Esophagus squamous epithelium (tissue), 5 donors: Measurements from ENCODE around the gene RFC5. TPM values are rescaled to one million over a fixed set of nuclear protein-coding genes. Genes with fewer than 3 reads are reported as not detected.
A peak's percentile ranks its signal among the peaks of the same experiment; 100 is the strongest.

Experiments
- DNase-seq: peaks from one replicate; lab custom pipeline; 2025; lab: John Stamatoyannopoulos, UW
- H3K27ac ChIP-seq, 4 donors: fragments of 200-600 bp; sonication (generic); one replicate each; pipeline ENCODE4 v1.5.1; 2016 to 2019; ENCODE audit warnings: mild to moderate bottlenecking in 1 of 4
- H3K27me3 ChIP-seq, 4 donors: fragments of 200-600 bp; sonication (generic); 1 replicate in 3 of 4; 2 replicates in 1 of 4; pipeline versions ENCODE4 v1.5.1 to v1.6.0; 2017 to 2021; ENCODE audit warnings: antibody characterized with exemption in 1 of 4
- H3K36me3 ChIP-seq, 3 donors: fragments of 200-600 bp; sonication (generic); one replicate each; pipeline ENCODE4 v1.5.1; 2016 to 2019
- H3K4me1 ChIP-seq, 3 donors: fragments of 200-600 bp; sonication (generic); one replicate each; pipeline ENCODE4 v1.5.1; 2017 to 2019
- H3K4me3 ChIP-seq, 4 donors: fragments of 200-600 bp; sonication (generic); 1 replicate in 3 of 4; 2 replicates in 1 of 4; pipeline ENCODE4 v1.5.1; 2016 to 2019; ENCODE audit warnings: mild to moderate bottlenecking in 2 of 4, moderate library complexity in 1 of 4
- H3K9me3 ChIP-seq, 3 donors: fragments of 200-600 bp; sonication (generic); one replicate each; pipeline ENCODE4 v1.5.1; 2016 to 2019
- CTCF ChIP-seq, 6 experiments: fragments of 450-650 bp in 4 of 6; fragments of 200-600 bp in 2 of 6; sonication (generic) in 2 of 6; IDR thresholded peaks; one replicate each; pipeline ENCODE4 v1.5.1; 2016 to 2019; ENCODE audit warnings: antibody characterized with exemption in 6 of 6, mild to moderate bottlenecking in 4 of 6, moderate library complexity in 4 of 6
- POLR2A ChIP-seq, 4 donors: fragments of 450-650 bp; IDR thresholded peaks; one replicate each; pipeline ENCODE4 v1.6.1; 2017; ENCODE audit warnings: antibody characterized with exemption in 4 of 4, mild to moderate bottlenecking in 4 of 4, moderate library complexity in 3 of 4
- WGBS, 2 donors: methylation state at CpG; one replicate each; pipeline ENCODE4 v1.1.5; 2018; 5-methylcytosine and 5-hydroxymethylcytosine counted together
- intact Hi-C: fragments of 100-400 bp; cut with DNase I; formaldehyde crosslinking; loops from one replicate; pipeline ENCODE4 v1.15.0; 2022
- total RNA-seq, 4 donors: library from RNA; depleted of rRNA; stranded (reverse); fragments of >200 nt; gene quantifications; one replicate each; pipeline ENCODE4 v1.1.0, GENCODE V29; 2016
- donor health status: DM: yes; HTN: yes; CAD: no.

RFC5 gene
- total RNA-seq, 4 donors from 2014 or later: 11.5 to 32.2 (median 19.1) TPM

GRCh38 chr12:118044075-118044474 is 27.6 kb downstream of the RFC5 start:
- 67 to 81% methylated on average over 1 to 2 of the region's 2 CpGs for WGBS, 2 donors
- H3K27me3 ChIP-seq: no peaks in the 10 kb centered on the region
- H3K4me3 ChIP-seq: no peak overlapping the region
- H3K27ac ChIP-seq: no peak overlapping the region
- TF ChIP-seq POLR2A (IDR thresholded peaks at IDR 0.05) (no peak), CTCF (IDR thresholded peaks at IDR 0.05) (no peak)
- no peaks in the 10 kb centered on the region for H3K4me1 ChIP-seq
- H3K9me3 ChIP-seq: no peaks in the 10 kb centered on the region
- peaks cover 20 to 97% (median 36%) of the 10 kb centered on the region in 3 donors for H3K36me3 ChIP-seq
- DNase-seq: no peak
- intact Hi-C loops: no loop called here

- 91 to 98% methylated on average over 7 of the region's 8 CpGs for WGBS, 2 donors
Measured at GRCh38 chr12:118044577-118044976, 28.1 kb downstream of the RFC5 start.

GRCh38 chr12:118046430-118046829 is 29.9 kb downstream of the RFC5 start:
- 93% methylated on average over 4 of the region's 4 CpGs for WGBS, 2 donors
- no peak overlapping the region for H3K27ac ChIP-seq
- no peak for TF ChIP-seq POLR2A (IDR thresholded peaks at IDR 0.05)
- no peak for TF ChIP-seq CTCF (IDR thresholded peaks at IDR 0.05)
- no peaks in the 10 kb centered on the region for H3K27me3 ChIP-seq
- H3K4me1 ChIP-seq: peaks cover 0 to 2% (median 0%) of the 10 kb centered on the region in 3 donors
- intact Hi-C loops: no loop called here
- peaks cover 13 to 97% (median 32%) of the 10 kb centered on the region in 3 donors for H3K36me3 ChIP-seq
- H3K4me3 ChIP-seq: no peak overlapping the region
- no peaks in the 10 kb centered on the region for H3K9me3 ChIP-seq
- DNase-seq: no peak

More at GRCh38 chr12:118044577-118044976, 28.1 kb downstream of the RFC5 start:
- H3K27me3 ChIP-seq: no peaks in the 10 kb centered on the region
- no peak overlapping the region for H3K27ac ChIP-seq
- intact Hi-C loops: no loop called here
- no peaks in the 10 kb centered on the region for H3K4me1 ChIP-seq
- no peaks in the 10 kb centered on the region for H3K9me3 ChIP-seq
- TF ChIP-seq CTCF (IDR thresholded peaks at IDR 0.05) (no peak), POLR2A (IDR thresholded peaks at IDR 0.05) (no peak)
- H3K36me3 ChIP-seq: peaks cover 20 to 97% (median 36%) of the 10 kb centered on the region in 3 donors
- H3K4me3 ChIP-seq: no peak overlapping the region
- DNase-seq: no peak

GRCh38 chr12:118050972-118051910 is 34.7 kb downstream of the RFC5 start:
- H3K27me3 ChIP-seq: no peaks in the 10 kb centered on the region
- peaks cover 15 to 47% (median 19%) of the 10 kb centered on the region in 3 donors for H3K4me1 ChIP-seq
- peaks cover 6 to 57% (median 7%) of the 10 kb centered on the region in 3 donors for H3K36me3 ChIP-seq
- DNase-seq: no peak
- no peak for TF ChIP-seq POLR2A (IDR thresholded peaks at IDR 0.05)
- peak overlapping the region in 1 of 4 donors; percentile 78 for H3K27ac ChIP-seq
- no peaks in the 10 kb centered on the region for H3K9me3 ChIP-seq
- intact Hi-C loops: no loop called here
- no peak overlapping the region for H3K4me3 ChIP-seq
- WGBS, 2 donors: 73 to 78% methylated on average over 12 of the region's 12 CpGs

- Histone ChIP-seq H3K4me1 (peaks cover 15 to 60% (median 19%) of the 10 kb centered on the region in 3 donors), H3K36me3 (peaks cover 4 to 46% (median 7%) of the 10 kb centered on the region in 3 donors), H3K4me3 (no peak overlapping the region), H3K9me3 (no peaks in the 10 kb centered on the region), H3K27me3 (no peaks in the 10 kb centered on the region), H3K27ac (peak overlapping the region; percentile 43 to 78 (median 74))
- intact Hi-C loops: no loop called here
- 32 to 59% methylated on average over 11 of the region's 14 CpGs for WGBS, 2 donors
- no peak for TF ChIP-seq CTCF (IDR thresholded peaks at IDR 0.05)
- no peak for TF ChIP-seq POLR2A (IDR thresholded peaks at IDR 0.05)
- DNase-seq: no peak
Measured at GRCh38 chr12:118052324-118053070, 36.0 kb downstream of the RFC5 start.
